Measurements from ENCODE around the gene CCL14. TPM values are rescaled to one million over a fixed set of nuclear protein-coding genes. Genes with fewer than 3 reads are reported as not detected.

Gene CCL14
- total RNA-seq, 1 experiment from 2014 or later: not detected

DNA sequence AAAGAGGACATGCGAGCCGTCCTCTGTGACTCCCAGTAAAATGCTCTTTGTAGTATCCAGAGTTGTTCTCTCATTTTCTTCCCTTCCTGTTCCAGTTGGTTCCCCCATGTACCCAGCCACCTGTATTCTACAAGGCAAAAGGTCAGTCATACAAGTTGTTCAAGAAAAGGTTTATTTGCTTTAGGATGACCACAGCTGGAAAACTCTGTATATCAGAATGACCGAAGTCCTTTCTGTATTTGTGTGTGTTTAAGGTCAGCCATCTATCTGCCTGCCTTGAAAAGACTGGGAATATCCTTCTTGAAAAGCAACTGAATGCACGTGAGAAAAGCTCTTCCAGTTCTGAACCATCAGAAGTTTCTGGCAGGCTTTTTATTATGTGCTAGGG lies 13.6 kb downstream of the CCL14 start:
- Mint-ChIP-seq H3K27ac (no peak overlapping the region), H3K4me3 (no peak overlapping the region), H3K4me1 (peaks cover 5 to 11% of the 10 kb centered on the region in 2 experiments; a peak in 3 of 4 replicates), H3K9me3 (no peaks in the 10 kb centered on the region), H3K36me3 (ENCODE audit: insufficient read depth in 1 of 3, low read depth in 3 of 3) (no peaks in the 10 kb centered on the region), H3K27me3 (ENCODE audit: low read depth) (0 out of 2 replicates have a peak, but pooled peaks cover 1% of the 10 kb centered on the region)
- no peaks in the 10 kb centered on the region for H3K79me2 ChIP-seq (ENCODE audit: insufficient read depth, low read length)
- no peak overlapping the region for H2AK5ac ChIP-seq (ENCODE audit: insufficient read length, low read length)
- H3K9ac ChIP-seq (ENCODE audit: extremely low read depth, insufficient read length, low read length): no peak overlapping the region
- no peaks in the 10 kb centered on the region for H4K20me1 ChIP-seq (ENCODE audit: control insufficient read depth, insufficient read depth, insufficient read length)
- no peak overlapping the region for H4K8ac ChIP-seq (replicated peaks; ENCODE audit: insufficient read length, low read depth, low read length)
- H2BK12ac ChIP-seq (ENCODE audit: insufficient read length, low read depth, low read length): no peak overlapping the region
- no peak for DNase-seq
- H4K5ac ChIP-seq (ENCODE audit: insufficient read length, low read depth, low read length): no peak overlapping the region
- H3K4ac ChIP-seq (ENCODE audit: low read depth, low read length): no peak overlapping the region
- no peak overlapping the region for H2BK120ac ChIP-seq (ENCODE audit: low read depth, low read length, poor library complexity, severe bottlenecking)
- no peak overlapping the region for H3K23ac ChIP-seq (ENCODE audit: insufficient read length, low read depth, low read length)
- no peaks in the 10 kb centered on the region for H3K23me2 ChIP-seq (ENCODE audit: insufficient read length, low read depth, low read length, poor library complexity, severe bottlenecking)
- no peaks in the 10 kb centered on the region for H3K79me1 ChIP-seq (ENCODE audit: insufficient read depth, low read depth, low read length, poor library complexity, severe bottlenecking)
- no peak overlapping the region for H2AFZ ChIP-seq (ENCODE audit: low read length)
- H3K4me1 ChIP-seq (ENCODE audit: insufficient read depth, low read length): no peaks in the 10 kb centered on the region
- H3K56ac ChIP-seq (ENCODE audit: insufficient read length, low read depth, low read length): no peak overlapping the region
- no peak overlapping the region for H3K18ac ChIP-seq (ENCODE audit: insufficient read length, low read depth, low read length)
- H2BK20ac ChIP-seq (ENCODE audit: low read depth, low read length, poor library complexity, severe bottlenecking): no peak overlapping the region
- no peak overlapping the region for H3K4me2 ChIP-seq (ENCODE audit: insufficient read depth, insufficient read length, low read length)
- no peaks in the 10 kb centered on the region for H3K27me3 ChIP-seq (ENCODE audit: insufficient read depth, low read length)
- no peak overlapping the region for H4K91ac ChIP-seq (ENCODE audit: insufficient read length, low read depth, low read length)
- H3K27ac ChIP-seq (ENCODE audit: insufficient read length, low read depth, low read length): no peak overlapping the region
- no peaks in the 10 kb centered on the region for H3K9me3 ChIP-seq (ENCODE audit: control insufficient read depth, low read depth, low read length)
- H3K14ac ChIP-seq (ENCODE audit: insufficient read depth, low read length): no peak overlapping the region
- no CpG with 5 or more reads among the region's 4 CpGs for WGBS (ENCODE audit: extremely low coverage, insufficient read length, low lambda C conversion rate)
- no peak overlapping the region for H2BK15ac ChIP-seq (ENCODE audit: low read depth, low read length)
- no peak overlapping the region for H3T11ph ChIP-seq (ENCODE audit: low read length)
- TF ChIP-seq CTCF (conservative IDR thresholded peaks at IDR 0.05): no peak
- no peak overlapping the region for H2BK5ac ChIP-seq (ENCODE audit: insufficient read length, low read length)

Data from H9 (cell line).